Stimulated activated CD8-positive, alpha-beta memory T cell treated with anti-CD3 and anti-CD28 coated beads, Interleukin-7, amount 100 ng/mL, for 4 hours (primary cell): ENCODE data around the gene SRPK3.

Source experiments
- DNase-seq, 2 donors: peaks; one replicate each; pipeline ENCODE4 v3.0.0-alpha.2; 2020; ENCODE audit warnings: low read depth in 2 of 2

The SRPK3 gene

GRCh38 chrX:153784325-153784967 is 3.6 kb downstream of the SRPK3 start:
- no peak for DNase-seq

- DNase-seq = no peak
These were observed 5.8 kb downstream of the SRPK3 start for GRCh38 chrX:153786669-153787068.

- no peak for DNase-seq
These were observed 8.8 kb downstream of the SRPK3 start for GRCh38 chrX:153789654-153790053.

GRCh38 chrX:153791104-153791852 is 10.4 kb downstream of the SRPK3 start:
- no peak for DNase-seq

- DNase-seq = no peak
These were observed 11.5 kb downstream of the SRPK3 start for GRCh38 chrX:153792368-153792767.

GRCh38 chrX:153793291-153793690 is 12.4 kb downstream of the SRPK3 start:
- DNase-seq = no peak

GRCh38 chrX:153794018-153794896 is 13.4 kb downstream of the SRPK3 start, which contains the start of the genes IDH3G and SSR4:
Gene IDH3G (minus strand): TSS chrX:153794375. CDS start chrX:153794326, 49 bp downstream.
Gene SSR4 (plus strand): TSS chrX:153794668. CDS start chrX:153794688, 20 bp downstream.
- DNase-seq = peak; percentile 87 to 90

GRCh38 chrX:153794897-153795816 is 14.3 kb downstream of the SRPK3 start:
- DNase-seq = no peak

- DNase-seq = no peak
These were observed 16.7 kb downstream of the SRPK3 start for GRCh38 chrX:153797415-153798015.

GRCh38 chrX:153799326-153799725 is 18.5 kb downstream of the SRPK3 start:
- no peak for DNase-seq

GRCh38 chrX:153800177-153800722 is 19.4 kb downstream of the SRPK3 start:
- no peak for DNase-seq

- no peak for DNase-seq
These were observed 19.9 kb downstream of the SRPK3 start for GRCh38 chrX:153800746-153801145.

GRCh38 chrX:153801669-153802068 is 20.8 kb downstream of the SRPK3 start:
- DNase-seq = no peak

- DNase-seq = no peak
These were observed 21.7 kb downstream of the SRPK3 start for GRCh38 chrX:153802513-153803045.

GRCh38 chrX:153803211-153804099 is 22.6 kb downstream of the SRPK3 start:
- no peak for DNase-seq

GRCh38 chrX:153804100-153804595 is 23.3 kb downstream of the SRPK3 start:
- DNase-seq = no peak

GRCh38 chrX:153804621-153805020 is 23.8 kb downstream of the SRPK3 start:
- DNase-seq = no peak

GRCh38 chrX:153805436-153805835 is 24.6 kb downstream of the SRPK3 start:
- no peak for DNase-seq
